HG02840 (cell line): Measurements from ENCODE around the gene CDH23.

Experiments
- ATAC-seq: cut with Tn5 transposase; IDR thresholded peaks from one replicate; pipeline ENCODE4 v1.9.1; 2021; ENCODE audit warnings: mild to moderate bottlenecking, moderate library complexity, moderate number of reproducible peaks; ENCODE audit not compliant: unreplicated experiment, low FRiP score

Gene CDH23

GRCh38 chr10:71460615-71461014, 63.9 kb downstream of the CDH23 start:
- ATAC-seq, result no peak

- ATAC-seq, result no peak
These were observed 64.7 kb downstream of the CDH23 start for GRCh38 chr10:71461457-71461856.

GRCh38 chr10:71462062-71462935, 65.6 kb downstream of the CDH23 start:
- no peak for ATAC-seq

GRCh38 chr10:71463111-71463510, 66.4 kb downstream of the CDH23 start:
- no peak for ATAC-seq

- ATAC-seq, result no peak
These were observed 69.0 kb downstream of the CDH23 start for GRCh38 chr10:71465551-71466252.

GRCh38 chr10:71466330-71466729, 69.6 kb downstream of the CDH23 start:
- no peak for ATAC-seq

GRCh38 chr10:71467161-71467560, 70.4 kb downstream of the CDH23 start:
- no peak for ATAC-seq

- no peak for ATAC-seq
These were observed 71.0 kb downstream of the CDH23 start for GRCh38 chr10:71467569-71468362.

- no peak for ATAC-seq
These were observed 71.8 kb downstream of the CDH23 start for GRCh38 chr10:71468363-71469094.

- ATAC-seq, result no peak
These were observed 74.3 kb downstream of the CDH23 start for GRCh38 chr10:71471006-71471405.

GRCh38 chr10:71471957-71472365, 75.2 kb downstream of the CDH23 start:
- ATAC-seq, result no peak

- no peak for ATAC-seq
These were observed 75.7 kb downstream of the CDH23 start for GRCh38 chr10:71472466-71472865.

- no peak for ATAC-seq
These were observed 76.2 kb downstream of the CDH23 start for GRCh38 chr10:71472912-71473311.

GRCh38 chr10:71473671-71474599, 77.2 kb downstream of the CDH23 start:
- no peak for ATAC-seq

- no peak for ATAC-seq
These were observed 78.1 kb downstream of the CDH23 start for GRCh38 chr10:71474702-71475242.

GRCh38 chr10:71475243-71475871, 78.6 kb downstream of the CDH23 start:
- ATAC-seq, result no peak

GRCh38 chr10:71476228-71477011, 79.7 kb downstream of the CDH23 start:
- ATAC-seq, result no peak

- ATAC-seq, result no peak
These were observed 81.5 kb downstream of the CDH23 start for GRCh38 chr10:71478173-71478572.
